GM23338 (cell line): ENCODE results near the gene CPNE8. TPM values are rescaled to one million over a fixed set of nuclear protein-coding genes. Genes with fewer than 3 reads are reported as not detected.

ENCODE experiments used
- ATAC-seq: fragments of 200-7000 bp; cut with Tn5 transposase; 3 replicates; pipeline ENCODE4 v1.9.1; 2020
- DNase-seq: peaks from one replicate; pipeline ENCODE4 v3.0.0-alpha.2; 2015; ENCODE audit warnings: low spot score
- H2AFZ ChIP-seq: fragments of 200-600 bp; sonication (generic); 2 replicates; pipeline ENCODE4 v1.8.0; 2016; ENCODE audit warnings: antibody characterized with exemption, mild to moderate bottlenecking, moderate library complexity
- H3F3A ChIP-seq: fragments of 200-600 bp; sonication (generic); replicated peaks from 2 replicates; pipeline ENCODE4 v1.8.0; 2017; ENCODE audit warnings: antibody characterized with exemption, mixed run types, low read depth
- H3K27ac ChIP-seq: fragments of 200-600 bp; sonication (generic); 2 replicates; pipeline ENCODE4 v1.6.1; 2016; ENCODE audit warnings: low read depth
- H3K27me3 ChIP-seq: fragments of 200-600 bp; sonication (generic); 2 replicates; pipeline ENCODE4 v1.8.0; 2016; ENCODE audit warnings: mild to moderate bottlenecking, mixed run types, moderate library complexity; ENCODE audit not compliant: insufficient read depth
- H3K36me3 ChIP-seq: fragments of 200-600 bp; sonication (generic); 2 replicates; pipeline ENCODE4 v1.8.0; 2016; ENCODE audit warnings: mild to moderate bottlenecking; ENCODE audit not compliant: insufficient read depth
- H3K4me1 ChIP-seq: fragments of 200-600 bp; sonication (generic); 2 replicates; pipeline ENCODE4 v1.8.0; 2016; ENCODE audit warnings: mild to moderate bottlenecking, moderate library complexity; ENCODE audit not compliant: insufficient read depth
- H3K4me2 ChIP-seq: fragments of 200-600 bp; sonication (generic); 2 replicates; pipeline ENCODE4 v1.7.1; 2017; ENCODE audit warnings: mixed run types
- H3K4me3 ChIP-seq: fragments of 200-600 bp; sonication (generic); 2 replicates; pipeline ENCODE4 v1.6.1; 2016; ENCODE audit warnings: mixed run types
- H3K79me2 ChIP-seq: fragments of 200-600 bp; sonication (generic); replicated peaks from 2 replicates; pipeline ENCODE4 v1.8.0; 2017; ENCODE audit warnings: mild to moderate bottlenecking; ENCODE audit not compliant: insufficient read depth
- H3K9me2 ChIP-seq: fragments of 200-600 bp; sonication (generic); 2 replicates; pipeline ENCODE4 v1.8.0; 2017; ENCODE audit not compliant: insufficient read depth
- H4K20me1 ChIP-seq: fragments of 200-600 bp; sonication (generic); replicated peaks from 2 replicates; pipeline ENCODE4 v1.8.0; 2017; ENCODE audit warnings: mild to moderate bottlenecking; ENCODE audit not compliant: insufficient read depth
- H3K27ac Mint-ChIP-seq: 2 replicates; pipeline ENCODE4 v1.8.0; 2020; ENCODE audit warnings: inconsistent platforms, mild to moderate bottlenecking, moderate library complexity, mixed read lengths
- H3K27me3 Mint-ChIP-seq: 3 replicates; pipeline ENCODE4 v1.8.0; 2022; ENCODE audit warnings: low read depth, mild to moderate bottlenecking, moderate library complexity, mixed read lengths, inconsistent platforms; ENCODE audit not compliant: insufficient read depth, poor library complexity
- H3K36me3 Mint-ChIP-seq: 3 replicates; pipeline ENCODE4 v1.8.0; 2021; ENCODE audit warnings: low read depth, mild to moderate bottlenecking, inconsistent platforms, moderate library complexity, mixed read lengths
- H3K4me1 Mint-ChIP-seq: 3 replicates; pipeline ENCODE4 v1.8.0; 2020; ENCODE audit warnings: mild to moderate bottlenecking, inconsistent platforms, mixed read lengths
- H3K4me3 Mint-ChIP-seq: 3 replicates; pipeline ENCODE4 v1.8.0; 2021; ENCODE audit warnings: moderate library complexity, mild to moderate bottlenecking, inconsistent platforms, mixed read lengths
- H3K9me3 Mint-ChIP-seq: 3 replicates; pipeline ENCODE4 v1.8.0; 2020; ENCODE audit warnings: moderate library complexity, mild to moderate bottlenecking, inconsistent platforms, mixed read lengths
- CREB1 ChIP-seq: fragments of 250-450 bp; sonication (Bioruptor Pico); IDR thresholded peaks from 2 replicates; pipeline ENCODE4 v1.5.0; 2020; ENCODE audit warnings: low read depth, mild to moderate bottlenecking, moderate library complexity
- CTCF ChIP-seq, 2 experiments: fragments of 200-600 bp in 1 of 2; sonication (generic) in 1 of 2; conservative IDR thresholded peaks; 2 replicates each; pipeline versions ENCODE4 v1.5.1 to v1.6.1; 2016 to 2017; ENCODE audit warnings: antibody characterized with exemption in 2 of 2, low read depth in 2 of 2, mild to moderate bottlenecking in 2 of 2, moderate library complexity in 1 of 2
- ETS1 ChIP-seq: IDR thresholded peaks from 2 replicates; pipeline ENCODE4 v1.6.1; 2016; ENCODE audit warnings: antibody characterized with exemption
- EZH2 ChIP-seq: fragments of 200-600 bp; sonication (generic); IDR thresholded peaks from one replicate; pipeline ENCODE4 v1.8.0; 2017; ENCODE audit warnings: antibody characterized with exemption, mild to moderate bottlenecking, low read depth; ENCODE audit not compliant: unreplicated experiment
- EZH2phosphoT487 ChIP-seq: fragments of 200-600 bp; sonication (generic); IDR thresholded peaks from one replicate; pipeline ENCODE4 v1.8.1; 2018; ENCODE audit warnings: antibody characterized with exemption; ENCODE audit not compliant: unreplicated experiment
- JUNB ChIP-seq: IDR thresholded peaks from one replicate; pipeline ENCODE4 v1.6.1; 2016; ENCODE audit warnings: antibody characterized with exemption; ENCODE audit not compliant: unreplicated experiment
- POLR2AphosphoS5 ChIP-seq: IDR thresholded peaks from 2 replicates; pipeline ENCODE4 v1.6.1; 2016; ENCODE audit warnings: antibody characterized with exemption, low read depth
- REST ChIP-seq: IDR thresholded peaks from one replicate; pipeline ENCODE4 v1.6.1; 2018; ENCODE audit warnings: antibody characterized with exemption; ENCODE audit not compliant: unreplicated experiment
- STAT1 ChIP-seq: IDR thresholded peaks from one replicate; pipeline ENCODE4 v1.6.1; 2016; ENCODE audit warnings: antibody characterized with exemption; ENCODE audit not compliant: unreplicated experiment
- ZNF331 ChIP-seq: fragments of 250-450 bp; sonication (Bioruptor Pico); IDR thresholded peaks from 2 replicates; pipeline ENCODE4 v1.5.0; 2020; ENCODE audit warnings: low read depth, mild to moderate bottlenecking, moderate library complexity
- polyA plus RNA-seq: library from polyadenylated mRNA; unstranded; fragments of >200 nt; fragmentation: Nextera tagmentation; extraction: Ambion mirVana; gene quantifications from 2 replicates; pipeline ENCODE4 v1.2.1, GENCODE V29; 2016
- total RNA-seq: library from RNA; depleted of rRNA; stranded (reverse); fragments of >200 nt; shearing (Covaris generic); gene quantifications from 2 replicates; pipeline ENCODE4 v1.2.3, GENCODE V29; 2014

The CPNE8 gene
- total and polyA plus RNA-seq, 2 experiments from 2014 or later = 8.7 to 10.1 TPM

- Histone ChIP-seq H3K27me3 (no peaks in the 10 kb centered on the region), H2AFZ (no peak overlapping the region), H3K4me2 (no peak overlapping the region), H3F3A (no peaks in the 10 kb centered on the region), H3K4me3 (no peak overlapping the region), H4K20me1 (no peaks in the 10 kb centered on the region), H3K9me2 (no peaks in the 10 kb centered on the region), H3K79me2 (no peaks in the 10 kb centered on the region), H3K27ac (no peak overlapping the region), H3K36me3 (no peaks in the 10 kb centered on the region), H3K4me1 (no peaks in the 10 kb centered on the region)
- Mint-ChIP-seq H3K27me3 (no peaks in the 10 kb centered on the region), H3K27ac (no peak overlapping the region), H3K36me3 (no peaks in the 10 kb centered on the region), H3K4me3 (no peak overlapping the region), H3K4me1 (no peaks in the 10 kb centered on the region; the same call in 2 of the 3 replicates), H3K9me3 (no peaks in the 10 kb centered on the region)
- no peak for TF ChIP-seq REST
- DNase-seq (no peak), ATAC-seq (no peak)
Observed at GRCh38 chr12:38689195-38689594, 216.2 kb downstream of the CPNE8 start.

- Histone ChIP-seq H3K4me2 (no peak overlapping the region), H3K4me1 (no peaks in the 10 kb centered on the region), H3K27me3 (no peaks in the 10 kb centered on the region), H3K27ac (no peak overlapping the region), H3F3A (no peaks in the 10 kb centered on the region), H3K4me3 (no peak overlapping the region), H3K36me3 (no peaks in the 10 kb centered on the region), H3K79me2 (no peaks in the 10 kb centered on the region), H3K9me2 (no peaks in the 10 kb centered on the region), H4K20me1 (no peaks in the 10 kb centered on the region), H2AFZ (no peak overlapping the region)
- Mint-ChIP-seq H3K4me3 (no peak overlapping the region), H3K27ac (no peak overlapping the region), H3K9me3 (no peaks in the 10 kb centered on the region), H3K4me1 (no peaks in the 10 kb centered on the region), H3K36me3 (no peaks in the 10 kb centered on the region), H3K27me3 (no peaks in the 10 kb centered on the region)
- no peak for DNase-seq
- ATAC-seq = no peak
- TF ChIP-seq STAT1 (no peak), CREB1 (CRISPR knock-in tag) (no peak), ETS1 (no peak), POLR2AphosphoS5 (no peak), JUNB (no peak), ZNF331 (CRISPR knock-in tag) (no peak), EZH2phosphoT487 (no peak), CTCF (conservative IDR thresholded peaks at IDR 0.05; ENCODE audit: low read depth in 2 of 2) (no peak), EZH2 (no peak)
Observed at GRCh38 chr12:38682521-38682920, 222.9 kb downstream of the CPNE8 start.
